Nephron progenitor cell (in vitro differentiated cells): ENCODE data around the gene SPAG4.
A peak's percentile ranks its signal among the peaks of the same experiment; 100 is the strongest.

Source experiments
- DNase-seq: peaks from one replicate; pipeline ENCODE4 v3.0.0; 2021
- H3K27ac Mint-ChIP-seq: 2 replicates; pipeline ENCODE4 v1.8.0; 2021; ENCODE audit warnings: mild to moderate bottlenecking, moderate library complexity, mixed read lengths
- H3K27me3 Mint-ChIP-seq: 2 replicates; pipeline ENCODE4 v1.8.0; 2021; ENCODE audit warnings: mild to moderate bottlenecking, low read depth, mixed read lengths; ENCODE audit not compliant: poor library complexity
- H3K36me3 Mint-ChIP-seq: 2 replicates; pipeline ENCODE4 v1.8.0; 2021; ENCODE audit warnings: low read depth, mixed read lengths
- H3K4me1 Mint-ChIP-seq: 2 replicates; pipeline ENCODE4 v1.8.0; 2021; ENCODE audit warnings: mixed read lengths
- H3K4me3 Mint-ChIP-seq: 2 replicates; pipeline ENCODE4 v1.8.0; 2021; ENCODE audit warnings: mild to moderate bottlenecking, moderate library complexity, mixed read lengths
- H3K9me3 Mint-ChIP-seq: 2 replicates; pipeline ENCODE4 v1.8.0; 2021; ENCODE audit warnings: mild to moderate bottlenecking, moderate library complexity, mixed read lengths
- CTCF ChIP-seq: fragments of 200-600 bp; sonication (generic); IDR thresholded peaks from 2 replicates; pipeline ENCODE4 v1.5.0; 2021; ENCODE audit warnings: antibody characterized with exemption

Gene SPAG4

GRCh38 chr20:35600993-35601973 is 14.3 kb upstream of the SPAG4 start:
- peak; percentile 80 for DNase-seq
- H3K27me3 Mint-ChIP-seq: peaks cover 89% of the 10 kb centered on the region
- H3K4me3 Mint-ChIP-seq: peak overlapping the region; percentile 81
- H3K9me3 Mint-ChIP-seq: no peaks in the 10 kb centered on the region
- no peak overlapping the region for H3K27ac Mint-ChIP-seq
- peak; percentile 14 for TF ChIP-seq CTCF
- peaks cover 14% of the 10 kb centered on the region for H3K4me1 Mint-ChIP-seq
- H3K36me3 Mint-ChIP-seq: peaks cover 8% of the 10 kb centered on the region

- Mint-ChIP-seq H3K27ac (no peak overlapping the region), H3K36me3 (peaks cover 8% of the 10 kb centered on the region), H3K4me3 (no peak overlapping the region), H3K4me1 (peaks cover 14% of the 10 kb centered on the region), H3K9me3 (no peaks in the 10 kb centered on the region), H3K27me3 (peaks cover 82% of the 10 kb centered on the region)
- DNase-seq: no peak
- TF ChIP-seq CTCF: no peak
Observed at GRCh38 chr20:35601990-35602389, 13.6 kb upstream of the SPAG4 start.

GRCh38 chr20:35602851-35603495 is 12.7 kb upstream of the SPAG4 start:
- H3K27ac Mint-ChIP-seq: no peak overlapping the region
- no peaks in the 10 kb centered on the region for H3K9me3 Mint-ChIP-seq
- H3K36me3 Mint-ChIP-seq: peaks cover 8% of the 10 kb centered on the region
- DNase-seq: no peak
- H3K27me3 Mint-ChIP-seq: peaks cover 72% of the 10 kb centered on the region
- peaks cover 6% of the 10 kb centered on the region for H3K4me1 Mint-ChIP-seq
- no peak for TF ChIP-seq CTCF
- peak overlapping the region; percentile 58 for H3K4me3 Mint-ChIP-seq

GRCh38 chr20:35603695-35604448 is 11.8 kb upstream of the SPAG4 start:
- Mint-ChIP-seq H3K4me3 (no peak overlapping the region), H3K9me3 (no peaks in the 10 kb centered on the region), H3K27ac (no peak overlapping the region), H3K27me3 (peaks cover 63% of the 10 kb centered on the region), H3K4me1 (peaks cover 6% of the 10 kb centered on the region), H3K36me3 (peaks cover 8% of the 10 kb centered on the region)
- no peak for TF ChIP-seq CTCF
- DNase-seq: no peak

- H3K4me1 Mint-ChIP-seq: peaks cover 6% of the 10 kb centered on the region
- H3K36me3 Mint-ChIP-seq: peaks cover 8% of the 10 kb centered on the region
- peaks cover 58% of the 10 kb centered on the region for H3K27me3 Mint-ChIP-seq
- no peaks in the 10 kb centered on the region for H3K9me3 Mint-ChIP-seq
- no peak overlapping the region for H3K4me3 Mint-ChIP-seq
- no peak for DNase-seq
- TF ChIP-seq CTCF: no peak
- H3K27ac Mint-ChIP-seq: no peak overlapping the region
Observed at GRCh38 chr20:35604449-35604747, 11.2 kb upstream of the SPAG4 start.
